ENCODE results near the gene PCDHGB4.

DNA sequence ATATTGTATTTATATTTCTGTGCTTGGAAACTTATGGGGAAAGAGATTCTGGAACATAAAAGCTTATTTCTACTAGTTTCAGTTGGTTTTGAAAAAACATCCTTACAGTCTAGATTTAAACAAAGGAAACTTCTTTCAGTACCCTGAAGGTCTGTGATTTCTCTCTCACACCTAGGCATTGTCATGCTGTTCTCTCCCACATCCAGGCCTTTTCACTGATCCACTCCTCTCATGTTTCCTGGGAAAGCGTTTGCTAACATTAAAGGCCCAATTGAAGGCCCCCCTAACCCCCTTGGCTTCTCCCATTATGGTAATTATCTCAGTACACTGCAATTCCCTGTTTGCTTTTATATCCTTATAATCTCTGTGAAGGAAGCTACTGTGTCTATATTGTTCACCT lies 44.7 kb upstream of the PCDHGB4 start:
- no peak for TF ChIP-seq RAD21 (IDR thresholded peaks at IDR 0.05; ENCODE audit: low read depth)
- no peak for TF ChIP-seq TCF12 (IDR thresholded peaks at IDR 0.05; ENCODE audit: low read depth)
- TF ChIP-seq EGR1 (IDR thresholded peaks at IDR 0.05) = no peak
- no peak for TF ChIP-seq FOXM1 (IDR thresholded peaks at IDR 0.05; ENCODE audit: borderline replicate concordance, low read depth)
- no peak for TF ChIP-seq CREB1 (IDR thresholded peaks at IDR 0.05; ENCODE audit: low read depth)
- TF ChIP-seq EP300 (IDR thresholded peaks at IDR 0.05; ENCODE audit: borderline replicate concordance) = no peak
- no peak for TF ChIP-seq ZBTB7A (IDR thresholded peaks at IDR 0.05; ENCODE audit: low read depth)
- no peak for TF ChIP-seq TEAD4 (IDR thresholded peaks at IDR 0.05)
- TF ChIP-seq, protein P1, sequence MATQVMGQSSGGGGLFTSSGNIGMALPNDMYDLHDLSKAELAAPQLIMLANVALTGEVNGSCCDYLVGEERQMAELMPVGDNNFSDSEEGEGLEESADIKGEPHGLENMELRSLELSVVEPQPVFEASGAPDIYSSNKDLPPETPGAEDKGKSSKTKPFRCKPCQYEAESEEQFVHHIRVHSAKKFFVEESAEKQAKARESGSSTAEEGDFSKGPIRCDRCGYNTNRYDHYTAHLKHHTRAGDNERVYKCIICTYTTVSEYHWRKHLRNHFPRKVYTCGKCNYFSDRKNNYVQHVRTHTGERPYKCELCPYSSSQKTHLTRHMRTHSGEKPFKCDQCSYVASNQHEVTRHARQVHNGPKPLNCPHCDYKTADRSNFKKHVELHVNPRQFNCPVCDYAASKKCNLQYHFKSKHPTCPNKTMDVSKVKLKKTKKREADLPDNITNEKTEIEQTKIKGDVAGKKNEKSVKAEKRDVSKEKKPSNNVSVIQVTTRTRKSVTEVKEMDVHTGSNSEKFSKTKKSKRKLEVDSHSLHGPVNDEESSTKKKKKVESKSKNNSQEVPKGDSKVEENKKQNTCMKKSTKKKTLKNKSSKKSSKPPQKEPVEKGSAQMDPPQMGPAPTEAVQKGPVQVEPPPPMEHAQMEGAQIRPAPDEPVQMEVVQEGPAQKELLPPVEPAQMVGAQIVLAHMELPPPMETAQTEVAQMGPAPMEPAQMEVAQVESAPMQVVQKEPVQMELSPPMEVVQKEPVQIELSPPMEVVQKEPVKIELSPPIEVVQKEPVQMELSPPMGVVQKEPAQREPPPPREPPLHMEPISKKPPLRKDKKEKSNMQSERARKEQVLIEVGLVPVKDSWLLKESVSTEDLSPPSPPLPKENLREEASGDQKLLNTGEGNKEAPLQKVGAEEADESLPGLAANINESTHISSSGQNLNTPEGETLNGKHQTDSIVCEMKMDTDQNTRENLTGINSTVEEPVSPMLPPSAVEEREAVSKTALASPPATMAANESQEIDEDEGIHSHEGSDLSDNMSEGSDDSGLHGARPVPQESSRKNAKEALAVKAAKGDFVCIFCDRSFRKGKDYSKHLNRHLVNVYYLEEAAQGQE (IDR thresholded peaks at IDR 0.05; ENCODE audit: low read depth) = no peak
- TF ChIP-seq NFIC (IDR thresholded peaks at IDR 0.05) = no peak
- TF ChIP-seq, protein P2, sequence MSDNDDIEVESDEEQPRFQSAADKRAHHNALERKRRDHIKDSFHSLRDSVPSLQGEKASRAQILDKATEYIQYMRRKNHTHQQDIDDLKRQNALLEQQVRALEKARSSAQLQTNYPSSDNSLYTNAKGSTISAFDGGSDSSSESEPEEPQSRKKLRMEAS (IDR thresholded peaks at IDR 0.05) = no peak
- no peak for TF ChIP-seq CEBPB (IDR thresholded peaks at IDR 0.05)
- TF ChIP-seq YY1 (IDR thresholded peaks at IDR 0.05; ENCODE audit: low read depth) = no peak
- no peak for TF ChIP-seq TAF1 (IDR thresholded peaks at IDR 0.05; ENCODE audit: low read depth)

Measured in Ishikawa (cell line).